IMR-90 (cell line): ENCODE data around the gene ATRAID. TPM values are rescaled to one million over a fixed set of nuclear protein-coding genes. Genes with fewer than 3 reads are reported as not detected.

Source experiments
- ATAC-seq: fragments of 200-7000 bp; cut with Tn5 transposase; 2 replicates; pipeline ENCODE4 v1.9.1; 2020; ENCODE audit warnings: low read depth, mild to moderate bottlenecking, moderate library complexity
- BruUV-seq: library from RNA; stranded (reverse); fragments of 400-500 nt; replicated peaks from 2 replicates; lab custom pipeline; 2021; lab: Mats Ljungman, UMichigan
- CTCF ChIA-PET: fragments of 300-600 bp; formaldehyde crosslinking; extraction: SDS; loops from one replicate; lab custom pipeline; 2021; ENCODE audit warnings: antibody characterized with exemption; lab: Yijun Ruan, JAX
- POLR2A ChIA-PET: fragments of 300-600 bp; sonication (Branson Sonifier 250); formaldehyde crosslinking; loops from one replicate; lab custom pipeline; 2022; ENCODE audit warnings: antibody characterized with exemption; ENCODE audit not compliant: unreplicated experiment; lab: Charles Lee
- DNase-seq: peaks from one replicate; pipeline ENCODE4 v3.0.0; 2013
- H2AFZ ChIP-seq: replicated peaks from 2 replicates; pipeline ENCODE3; 2013; ENCODE audit warnings: low read length, mild to moderate bottlenecking; ENCODE audit not compliant: poor library complexity
- H2AK5ac ChIP-seq: 2 replicates; pipeline ENCODE4 v1.6.1; 2013; ENCODE audit warnings: low read depth, low read length, inconsistent platforms
- H2AK9ac ChIP-seq: replicated peaks from 2 replicates; pipeline ENCODE3; 2013; ENCODE audit warnings: mild to moderate bottlenecking, low read depth, low read length, moderate library complexity; ENCODE audit not compliant: poor library complexity
- H2BK120ac ChIP-seq: 2 replicates; pipeline ENCODE4 v1.6.1; 2013; ENCODE audit warnings: low read depth, low read length, inconsistent platforms
- H2BK15ac ChIP-seq: 3 replicates; pipeline ENCODE4 v1.6.1; 2013; ENCODE audit warnings: low read depth, low read length, inconsistent platforms
- H2BK20ac ChIP-seq: 2 replicates; pipeline ENCODE4 v1.6.1; 2013; ENCODE audit warnings: low read depth, mild to moderate bottlenecking, inconsistent platforms, low read length, moderate library complexity
- H2BK5ac ChIP-seq: 2 replicates; pipeline ENCODE4 v1.6.1; 2013; ENCODE audit warnings: mild to moderate bottlenecking, low read depth, low read length, inconsistent platforms; ENCODE audit not compliant: poor library complexity, severe bottlenecking
- H3K14ac ChIP-seq: replicated peaks from 2 replicates; pipeline ENCODE4 v1.6.1; 2013; ENCODE audit warnings: low read depth, low read length, inconsistent platforms
- H3K18ac ChIP-seq: 2 replicates; pipeline ENCODE4 v1.6.1; 2013; ENCODE audit warnings: low read depth, low read length, control low read depth
- H3K23ac ChIP-seq: 2 replicates; pipeline ENCODE4 v1.6.1; 2013; ENCODE audit warnings: low read depth, low read length, inconsistent platforms
- H3K27ac ChIP-seq: 2 replicates; pipeline ENCODE4 v1.5.1; 2013; ENCODE audit warnings: mild to moderate bottlenecking, control low read depth, low read length; ENCODE audit not compliant: insufficient read depth
- H3K27me3 ChIP-seq: 2 replicates; pipeline ENCODE4 v1.6.1; 2013; ENCODE audit warnings: low read length; ENCODE audit not compliant: control insufficient read depth, insufficient read depth
- H3K36me3 ChIP-seq: 2 replicates; pipeline ENCODE4 v1.6.1; 2013; ENCODE audit warnings: low read length, mixed read lengths; ENCODE audit not compliant: control insufficient read depth, insufficient read depth
- H3K4ac ChIP-seq: 2 replicates; pipeline ENCODE4 v1.6.1; 2013; ENCODE audit warnings: low read depth, low read length, inconsistent platforms
- H3K4me1 ChIP-seq: 2 replicates; pipeline ENCODE4 v1.6.1; 2013; ENCODE audit warnings: low read length, mixed read lengths; ENCODE audit not compliant: control insufficient read depth, insufficient read depth
- H3K4me2 ChIP-seq: 2 replicates; pipeline ENCODE4 v1.6.1; 2013; ENCODE audit warnings: low read depth, mild to moderate bottlenecking, control low read depth, low read length, moderate library complexity
- H3K4me3 ChIP-seq: 2 replicates; pipeline ENCODE4 v1.5.1; 2013; ENCODE audit warnings: low read depth, mild to moderate bottlenecking, control low read depth, low read length, moderate library complexity; ENCODE audit not compliant: insufficient read depth
- H3K56ac ChIP-seq: 2 replicates; pipeline ENCODE4 v1.6.1; 2013; ENCODE audit warnings: low read length, inconsistent platforms; ENCODE audit not compliant: insufficient read depth; ENCODE audit errors: extremely low read depth
- H3K79me1 ChIP-seq, 2 experiments: 2 replicates each; pipeline ENCODE4 v1.6.1; 2013; ENCODE audit warnings: low read length in 2 of 2, inconsistent platforms in 1 of 2, low read depth in 1 of 2
- H3K9ac ChIP-seq: 2 replicates; pipeline ENCODE4 v1.6.1; 2013; ENCODE audit warnings: low read depth, low read length, control low read depth
- H3K9me1 ChIP-seq: 2 replicates; pipeline ENCODE4 v1.6.1; 2013; ENCODE audit warnings: low read length, inconsistent platforms; ENCODE audit not compliant: insufficient read depth
- H3K9me3 ChIP-seq: 2 replicates; pipeline ENCODE4 v1.6.1; 2013; ENCODE audit warnings: low read length; ENCODE audit not compliant: control insufficient read depth, insufficient read depth
- H4K20me1 ChIP-seq: 2 replicates; pipeline ENCODE4 v1.6.1; 2013; ENCODE audit warnings: low read length, inconsistent platforms; ENCODE audit not compliant: insufficient read depth
- H4K5ac ChIP-seq: 2 replicates; pipeline ENCODE4 v1.6.1; 2013; ENCODE audit warnings: mild to moderate bottlenecking, low read depth, low read length, control low read depth
- H4K8ac ChIP-seq, 2 experiments: 2 replicates each; pipeline ENCODE4 v1.6.1; 2013; ENCODE audit warnings: low read depth in 2 of 2, low read length in 2 of 2, control low read depth in 1 of 2, inconsistent platforms in 1 of 2
- H4K91ac ChIP-seq: 2 replicates; pipeline ENCODE4 v1.6.1; 2013; ENCODE audit warnings: low read depth, low read length, inconsistent platforms; ENCODE audit not compliant: insufficient read depth
- BHLHE40 ChIP-seq: fragments of 150-350 bp; IDR thresholded peaks from 2 replicates; pipeline ENCODE4 v1.6.1; 2016; ENCODE audit warnings: mild to moderate bottlenecking, low read depth, low read length
- CEBPB ChIP-seq: IDR thresholded peaks from 2 replicates; pipeline ENCODE4 v1.6.1; 2012; ENCODE audit warnings: low read depth, low read length, improper control_type of control experiment
- CHD1 ChIP-seq: IDR thresholded peaks from 2 replicates; pipeline ENCODE4 v1.6.1; 2012; ENCODE audit warnings: low read depth, low read length, improper control_type of control experiment
- CTCF ChIP-seq: conservative IDR thresholded peaks from 2 replicates; pipeline ENCODE4 v1.5.1; 2012; ENCODE audit warnings: mild to moderate bottlenecking, low read depth, low read length, improper control_type of control experiment
- FOS ChIP-seq: fragments of 150-350 bp; IDR thresholded peaks from 2 replicates; pipeline ENCODE4 v1.6.1; 2016; ENCODE audit warnings: low read depth, low read length
- MAZ ChIP-seq: IDR thresholded peaks from 2 replicates; pipeline ENCODE4 v1.6.1; 2012; ENCODE audit warnings: low read depth, mild to moderate bottlenecking, low read length, improper control_type of control experiment, moderate library complexity, borderline replicate concordance
- MXI1 ChIP-seq: IDR thresholded peaks from 2 replicates; pipeline ENCODE4 v1.6.1; 2012; ENCODE audit warnings: low read depth, mild to moderate bottlenecking, low read length, moderate library complexity, borderline replicate concordance
- NFE2L2 ChIP-seq: fragments of 150-350 bp; IDR thresholded peaks from 2 replicates; pipeline ENCODE4 v1.6.1; 2016; ENCODE audit warnings: low read depth, mild to moderate bottlenecking, low read length
- WGBS, 2 experiments: methylation state at CpG; one replicate each; pipeline versions ENCODE4 v1.1.5 to v1.1.7; 2013; ENCODE audit warnings: missing lambda C conversion rate in 2 of 2; ENCODE audit not compliant: insufficient read length in 1 of 2; ENCODE audit errors: extremely low coverage in 2 of 2; 5-methylcytosine and 5-hydroxymethylcytosine counted together
- dilution Hi-C: fragments of 300-500 bp; cut with HindIII; formaldehyde crosslinking; loops from one replicate; pipeline ENCODE4 v1.14.3; 2018; ENCODE audit warnings: low sequenced_read_pairs; ENCODE audit not compliant: unreplicated experiment
- in situ Hi-C: fragments of 300-500 bp; cut with MboI; formaldehyde crosslinking; loops from 3 replicates; pipeline ENCODE4 v1.14.3; 2019; ENCODE audit warnings: low sequenced_read_pairs, inconsistent platforms, mixed read lengths
- intact Hi-C: fragments of 100-400 bp; cut with micrococcal nuclease; formaldehyde crosslinking; loops from 2 replicates; pipeline ENCODE4 v1.10.0; 2022
- polyA plus RNA-seq, 3 experiments: library from polyadenylated mRNA; depleted of rRNA; stranded (reverse); fragments of >200 nt; gene quantifications; 2 replicates each; pipeline ENCODE4 v1.2.3, GENCODE V29; 2012; ENCODE audit warnings: low replicate concordance in 1 of 3
- total RNA-seq: library from RNA; depleted of rRNA; stranded (reverse); fragments of >200 nt; gene quantifications from 2 replicates; pipeline ENCODE4 v1.2.3, GENCODE V29; 2012
- TF ChIP-seq, protein P1 (sequence below): fragments of 150-350 bp; IDR thresholded peaks from 2 replicates; pipeline ENCODE4 v1.6.1; 2016; ENCODE audit warnings: low read depth, mild to moderate bottlenecking, low read length, moderate library complexity, borderline replicate concordance

The ATRAID gene
- total and polyA plus RNA-seq, 2 of the 4 experiments (the other 2 are of a cell fraction), result 138 to 173 TPM

DNA sequence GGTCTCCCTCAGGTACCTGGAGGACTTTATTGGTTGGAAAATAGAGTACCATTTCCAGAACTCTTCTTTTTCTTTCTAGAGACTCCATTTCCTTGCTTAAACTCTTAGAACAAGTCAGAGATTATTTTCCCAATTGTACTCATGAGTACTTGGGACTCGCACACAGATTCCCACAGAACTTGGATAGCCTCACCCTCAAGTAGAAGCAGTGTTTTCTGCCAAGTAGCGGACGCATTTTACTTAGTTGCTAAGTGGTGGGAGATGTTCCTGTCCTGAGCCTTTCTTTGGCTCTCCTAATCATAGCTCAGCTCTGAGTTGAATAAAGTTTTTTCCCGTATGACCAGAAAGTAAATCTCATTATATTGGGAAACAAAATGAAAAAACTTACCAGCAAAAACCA is 33.8 kb downstream of the ATRAID start:
- intact Hi-C loops, result no loop called here
- ATAC-seq, result no peak

More for the DNA sequence above, 33.8 kb downstream of the ATRAID start:
- H3K18ac ChIP-seq, result no peak overlapping the region
- H2BK5ac ChIP-seq, result no peak overlapping the region
- no peak overlapping the region for H3K4ac ChIP-seq
- H4K5ac ChIP-seq, result no peak overlapping the region
- H2AFZ ChIP-seq, result no peak overlapping the region
- H3K27ac ChIP-seq, result no peak overlapping the region
- no peak overlapping the region for H4K8ac ChIP-seq
- in situ Hi-C loops, result no loop called here
- no peak overlapping the region for H4K91ac ChIP-seq
- H3K9me1 ChIP-seq, result no peaks in the 10 kb centered on the region
- H3K9me3 ChIP-seq, result no peaks in the 10 kb centered on the region
- no peak for DNase-seq
- H3K23ac ChIP-seq, result no peak overlapping the region
- no CpG with 5 or more reads among the region's 4 CpGs for WGBS, 2 experiments
- ChIA-PET POLR2A (no interaction called here), CTCF (no interaction called here)
- no peaks in the 10 kb centered on the region; the same call in 1 of the 2 replicates for H4K20me1 ChIP-seq
- no peak overlapping the region for H3K9ac ChIP-seq
- no peak overlapping the region for H2AK5ac ChIP-seq
- H3K56ac ChIP-seq, result no peak overlapping the region
- no peaks in the 10 kb centered on the region for H3K4me1 ChIP-seq
- peaks cover 38% of the 10 kb centered on the region for H3K36me3 ChIP-seq
- H3K4me2 ChIP-seq, result no peak overlapping the region
- H2BK120ac ChIP-seq, result no peak overlapping the region
- H3K79me1 ChIP-seq, result no peaks in the 10 kb centered on the region
- dilution Hi-C loops, result no loop called here
- H3K4me3 ChIP-seq, result no peak overlapping the region
- BruUV-seq, result no TSS peak
- no peak overlapping the region for H2BK15ac ChIP-seq
- H2AK9ac ChIP-seq, result peak overlapping the region; percentile 70
- H3K27me3 ChIP-seq, result peaks cover 2% of the 10 kb centered on the region
- no peak overlapping the region for H3K14ac ChIP-seq
- no peak overlapping the region for H2BK20ac ChIP-seq
- TF ChIP-seq FOS (no peak), CHD1 (no peak), MXI1 (no peak), MAZ (no peak), BHLHE40 (no peak), CEBPB (no peak), NFE2L2 (no peak), CTCF (no peak)
- TF ChIP-seq, protein P1, sequence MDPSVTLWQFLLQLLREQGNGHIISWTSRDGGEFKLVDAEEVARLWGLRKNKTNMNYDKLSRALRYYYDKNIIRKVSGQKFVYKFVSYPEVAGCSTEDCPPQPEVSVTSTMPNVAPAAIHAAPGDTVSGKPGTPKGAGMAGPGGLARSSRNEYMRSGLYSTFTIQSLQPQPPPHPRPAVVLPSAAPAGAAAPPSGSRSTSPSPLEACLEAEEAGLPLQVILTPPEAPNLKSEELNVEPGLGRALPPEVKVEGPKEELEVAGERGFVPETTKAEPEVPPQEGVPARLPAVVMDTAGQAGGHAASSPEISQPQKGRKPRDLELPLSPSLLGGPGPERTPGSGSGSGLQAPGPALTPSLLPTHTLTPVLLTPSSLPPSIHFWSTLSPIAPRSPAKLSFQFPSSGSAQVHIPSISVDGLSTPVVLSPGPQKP, result no peak
